H1 (cell line): ENCODE data around the gene BAHD1.

Experiments
- ATF2 ChIP-seq: IDR thresholded peaks from 2 replicates; pipeline ENCODE4 v1.6.1; 2012; ENCODE audit warnings: low read length, inconsistent platforms
- BRCA1 ChIP-seq: IDR thresholded peaks from 2 replicates; pipeline ENCODE4 v1.6.1; 2012; ENCODE audit warnings: low read depth, low read length, improper control_type of control experiment
- FOSL1 ChIP-seq: IDR thresholded peaks from 2 replicates; pipeline ENCODE4 v1.6.1; 2011; ENCODE audit warnings: mild to moderate bottlenecking, low read depth, low read length, moderate library complexity; ENCODE audit not compliant: insufficient read depth
- GTF2F1 ChIP-seq: IDR thresholded peaks from 2 replicates; pipeline ENCODE4 v1.6.1; 2012; ENCODE audit warnings: low read depth, low read length, improper control_type of control experiment, borderline replicate concordance

GRCh38 chr15:40436892-40437751, 3.6 kb upstream of the BAHD1 start:
- TF ChIP-seq FOSL1 (no peak), GTF2F1 (no peak), BRCA1 (no peak), ATF2 (no peak)
